A673 (cell line): Measurements from ENCODE around the gene OR10AD1.

ENCODE experiments used
- CTCF ChIP-seq: fragments of 300-800, 200-600 bp; sonication (generic); conservative IDR thresholded peaks from 2 replicates; pipeline ENCODE4 v1.5.1; 2017; ENCODE audit warnings: low read depth, mild to moderate bottlenecking, antibody characterized with exemption, low read length, moderate library complexity, mixed read lengths
- EZH2 ChIP-seq: fragments of 200-600 bp; sonication (generic); IDR thresholded peaks from 2 replicates; pipeline ENCODE4 v1.6.1; 2017; ENCODE audit warnings: borderline replicate concordance, low read depth, mild to moderate bottlenecking, mixed read lengths, antibody characterized with exemption, low read length; ENCODE audit not compliant: poor library complexity, severe bottlenecking

GRCh38 chr12:48183876-48184548, 19.1 kb downstream of the OR10AD1 start:
- TF ChIP-seq CTCF (0 out of 2 replicates have a peak, but pooled peaks have one; percentile 7), EZH2 (no peak)
